Measurements from ENCODE around the gene TYMS.

GRCh38 chr18:610214-610928 is 47.1 kb upstream of the TYMS start:
- TF ChIP-seq CTCF (conservative IDR thresholded peaks at IDR 0.05) (no peak), EZH2 (IDR thresholded peaks at IDR 0.05; ENCODE audit: low read depth) (no peak)
